Mesendoderm (in vitro differentiated cells): ENCODE data around the gene VASH2. TPM values are rescaled to one million over a fixed set of nuclear protein-coding genes. Genes with fewer than 3 reads are reported as not detected.
"Not testable (repeated sequence)": the region's sequence is repeated elsewhere in the genome, so short reads cannot be mapped to it uniquely, and the experiment has no call there.

Experiments used
- DNase-seq: peaks from one replicate; pipeline ENCODE4 v3.0.0; 2013
- H2AK5ac ChIP-seq: 2 replicates; pipeline ENCODE4 v1.6.1; 2013; ENCODE audit warnings: low read length, inconsistent platforms
- H2BK120ac ChIP-seq: 2 replicates; pipeline ENCODE4 v1.6.1; 2013; ENCODE audit warnings: low read depth, mild to moderate bottlenecking, low read length, moderate library complexity, mixed read lengths
- H2BK15ac ChIP-seq: replicated peaks from 2 replicates; pipeline ENCODE4 v1.6.1; 2013; ENCODE audit warnings: low read depth, mild to moderate bottlenecking, moderate library complexity
- H2BK5ac ChIP-seq: 2 replicates; pipeline ENCODE4 v1.6.1; 2013; ENCODE audit warnings: low read length, inconsistent platforms
- H3K18ac ChIP-seq: 2 replicates; pipeline ENCODE4 v1.6.1; 2013; ENCODE audit warnings: mild to moderate bottlenecking, low read length, mixed read lengths
- H3K23ac ChIP-seq: one replicate; pipeline ENCODE4 v1.6.1; 2013; ENCODE audit warnings: low read length
- H3K27ac ChIP-seq: 2 replicates; pipeline ENCODE4 v1.5.1; 2013; ENCODE audit warnings: low read depth, mild to moderate bottlenecking, inconsistent platforms, low read length, moderate library complexity
- H3K27me3 ChIP-seq: 2 replicates; pipeline ENCODE4 v1.6.1; 2013; ENCODE audit warnings: low read length, control low read depth, mild to moderate bottlenecking, inconsistent platforms; ENCODE audit not compliant: insufficient read depth, poor library complexity
- H3K36me3 ChIP-seq: 2 replicates; pipeline ENCODE4 v1.6.1; 2013; ENCODE audit warnings: low read length, inconsistent platforms; ENCODE audit not compliant: control insufficient read depth, insufficient read depth
- H3K4ac ChIP-seq: one replicate; pipeline ENCODE4 v1.6.1; 2013; ENCODE audit warnings: low read depth, mild to moderate bottlenecking, low read length, moderate library complexity
- H3K4me1 ChIP-seq: 2 replicates; pipeline ENCODE4 v1.6.1; 2013; ENCODE audit warnings: low read depth, low read length, inconsistent platforms; ENCODE audit not compliant: control insufficient read depth
- H3K4me2 ChIP-seq: 2 replicates; pipeline ENCODE4 v1.6.1; 2013; ENCODE audit warnings: low read length
- H3K4me3 ChIP-seq: 2 replicates; pipeline ENCODE4 v1.5.1; 2013; ENCODE audit warnings: mild to moderate bottlenecking, low read length
- H3K56ac ChIP-seq: one replicate; pipeline ENCODE4 v1.6.1; 2013; ENCODE audit warnings: low read length
- H3K79me1 ChIP-seq: 2 replicates; pipeline ENCODE4 v1.6.1; 2013; ENCODE audit warnings: low read length, inconsistent platforms
- H3K79me2 ChIP-seq: 2 replicates; pipeline ENCODE4 v1.6.1; 2013; ENCODE audit warnings: mild to moderate bottlenecking, low read length; ENCODE audit not compliant: control insufficient read depth, insufficient read depth
- H3K9ac ChIP-seq: 2 replicates; pipeline ENCODE4 v1.6.1; 2013; ENCODE audit warnings: low read length, inconsistent platforms
- H4K5ac ChIP-seq: one replicate; pipeline ENCODE4 v1.6.1; 2013; ENCODE audit warnings: low read length
- H4K8ac ChIP-seq: one replicate; pipeline ENCODE4 v1.6.1; 2013; ENCODE audit warnings: low read depth, mild to moderate bottlenecking, control low read depth, low read length, moderate library complexity
- WGBS: extraction: QIAGEN DNeasy Blood & Tissue Kit; methylation state at CpG from one replicate; pipeline ENCODE4 v1.1.7; 2013; ENCODE audit warnings: low lambda C conversion rate, missing lambda C conversion rate; ENCODE audit not compliant: insufficient coverage; ENCODE audit errors: extremely low coverage; 5-methylcytosine and 5-hydroxymethylcytosine counted together
- polyA plus RNA-seq, 2 experiments: library from polyadenylated mRNA; stranded (reverse); fragments of 200-250 nt; gene quantifications; one replicate each; pipeline ENCODE4 v1.2.3, GENCODE V29; 2013

Gene VASH2
- polyA plus RNA-seq (2013, experiment 1 of 2) = 86.1 TPM
- 89.3 TPM for polyA plus RNA-seq (2013, experiment 2 of 2)

DNA sequence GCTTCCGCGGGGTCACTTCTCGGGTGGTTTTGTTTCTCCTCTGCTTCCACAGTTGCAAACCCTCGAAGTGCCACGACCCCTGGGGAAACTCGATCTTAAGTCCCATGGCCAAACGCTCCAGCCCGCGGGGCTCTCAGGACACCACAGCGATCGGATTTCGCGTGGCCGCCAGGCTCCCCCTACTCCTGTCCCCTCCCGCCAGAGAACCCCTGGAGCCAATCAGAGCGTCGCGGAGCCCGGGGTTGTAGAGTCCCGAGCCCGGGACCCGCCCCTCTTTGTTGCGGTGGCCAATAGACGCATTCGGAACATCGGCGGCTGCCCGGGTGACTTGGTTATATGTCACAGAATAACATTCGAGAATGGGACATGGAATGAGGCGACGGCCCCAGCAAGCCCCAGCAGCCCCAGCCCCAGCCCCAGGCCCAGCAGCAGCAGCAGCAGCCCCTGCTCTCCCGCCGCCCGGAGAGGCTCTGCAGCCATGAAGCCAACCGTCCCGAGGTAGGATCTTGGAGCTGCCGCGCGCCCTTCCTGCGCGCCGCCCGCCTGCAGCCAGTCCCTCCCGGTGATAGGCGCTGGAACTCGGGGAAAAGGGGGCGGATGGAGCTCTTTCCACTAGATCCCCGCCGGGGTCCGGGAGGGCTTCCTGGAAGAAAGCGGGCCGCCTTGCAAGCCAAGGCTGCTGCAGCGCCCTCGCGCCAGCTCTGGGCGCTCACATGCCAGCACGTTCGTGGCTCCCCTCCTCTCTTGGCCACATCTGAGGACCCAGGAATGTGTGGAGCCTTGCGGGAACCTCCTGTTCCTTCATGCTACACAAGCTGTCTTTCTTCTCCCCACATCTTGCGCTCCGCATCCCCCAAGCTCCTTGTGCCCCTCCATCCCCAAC, at the start of gene VASH2:
VASH2 (plus strand) TSS at position 299 of the 883 bp plus-strand sequence. CDS start 1,002 bp downstream, outside the sequence.
- H4K8ac ChIP-seq = no peak within 1 kb of the TSS
- H3K36me3 ChIP-seq = peaks cover 2% of the 10 kb centered on the region
- H3K23ac ChIP-seq = no peak within 1 kb of the TSS
- H2BK5ac ChIP-seq = peak within 1 kb of the TSS; percentile 38
- WGBS = no CpG with 5 or more reads among the region's 61 CpGs
- peak within 1 kb of the TSS; percentile 62 for H3K18ac ChIP-seq
- no peak within 1 kb of the TSS for H2AK5ac ChIP-seq
- peak within 1 kb of the TSS; percentile 89 for H3K4me2 ChIP-seq
- H3K27ac ChIP-seq = peak within 1 kb of the TSS; percentile 27
- H3K9ac ChIP-seq = peak within 1 kb of the TSS; percentile 79
- DNase-seq = peak; percentile 95
- no peak within 1 kb of the TSS for H2BK15ac ChIP-seq
- peak within 1 kb of the TSS; percentile 92 for H3K56ac ChIP-seq
- peak within 1 kb of the TSS; percentile 87 for H3K4me3 ChIP-seq
- no peaks in the 10 kb centered on the region for H3K27me3 ChIP-seq
- H3K79me2 ChIP-seq = peaks cover 34% of the 10 kb centered on the region
- H3K4ac ChIP-seq = no peak within 1 kb of the TSS
- no peak within 1 kb of the TSS for H4K5ac ChIP-seq
- no peak within 1 kb of the TSS for H2BK120ac ChIP-seq
- peaks cover 8% of the 10 kb centered on the region for H3K4me1 ChIP-seq
- peaks cover 3% of the 10 kb centered on the region for H3K79me1 ChIP-seq

DNA sequence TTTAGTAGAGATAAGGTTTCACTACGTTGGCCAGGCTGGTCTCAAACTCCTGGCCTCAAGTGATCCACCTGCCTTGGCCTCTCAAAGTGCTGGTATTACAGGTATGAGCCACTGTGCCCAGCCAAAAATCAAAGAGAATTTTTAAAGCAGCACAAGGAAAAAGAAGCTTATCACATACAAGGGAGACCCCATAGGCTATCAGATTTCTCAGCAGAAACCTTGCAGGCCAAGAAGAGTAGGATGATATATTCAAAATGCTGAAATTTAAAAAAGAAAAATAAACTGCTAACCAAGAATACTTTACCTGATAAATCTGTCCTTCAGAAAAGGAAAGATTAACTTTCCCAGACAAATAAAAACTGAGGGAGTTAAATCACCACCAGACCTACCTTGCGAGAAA, 49.1 kb upstream of the VASH2 start:
- Histone ChIP-seq H3K36me3 (peaks cover 4% of the 10 kb centered on the region), H4K5ac (no peak overlapping the region), H3K27ac (no peak overlapping the region), H3K4ac (no peak overlapping the region), H2BK120ac (no peak overlapping the region), H2BK15ac (no peak overlapping the region), H3K23ac (no peak overlapping the region), H2AK5ac (no peak overlapping the region), H3K4me3 (no peak overlapping the region), H3K4me1 (peaks cover 2% of the 10 kb centered on the region), H4K8ac (no peak overlapping the region), H3K9ac (no peak overlapping the region), H2BK5ac (no peak overlapping the region), H3K79me1 (no peaks in the 10 kb centered on the region), H3K56ac (no peak overlapping the region), H3K79me2 (peaks cover 20% of the 10 kb centered on the region), H3K27me3 (no peaks in the 10 kb centered on the region), H3K4me2 (no peak overlapping the region), H3K18ac (no peak overlapping the region)
- WGBS = no CpG with 5 or more reads among the region's 2 CpGs
- DNase-seq = no peak

DNA sequence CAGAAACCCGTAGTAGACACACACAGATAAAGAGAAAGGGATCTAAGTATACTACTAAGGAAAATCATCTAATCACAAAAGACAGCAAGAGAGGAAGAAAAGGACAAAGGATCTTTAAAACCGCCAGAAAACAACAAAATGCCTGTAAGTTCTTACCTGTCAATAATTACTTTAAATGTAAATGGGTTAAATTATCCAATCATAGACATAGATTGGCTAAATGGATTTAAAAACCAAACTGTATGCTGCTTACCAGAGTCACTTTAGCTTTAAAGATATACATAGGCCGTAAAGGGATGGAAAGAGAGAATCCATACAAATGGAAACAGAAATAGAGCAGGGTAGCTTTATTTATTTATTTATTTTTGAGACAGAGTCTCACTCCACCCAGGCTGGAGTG, 48.3 kb upstream of the VASH2 start:
- H2BK5ac ChIP-seq = no peak overlapping the region
- no peak overlapping the region for H4K8ac ChIP-seq
- no peak overlapping the region for H4K5ac ChIP-seq
- H3K56ac ChIP-seq = no peak overlapping the region
- no CpG with 5 or more reads among the region's 3 CpGs for WGBS
- no peak overlapping the region for H2AK5ac ChIP-seq
- H3K79me1 ChIP-seq = no peaks in the 10 kb centered on the region
- H3K4me2 ChIP-seq = no peak overlapping the region
- H2BK15ac ChIP-seq = no peak overlapping the region
- H3K27me3 ChIP-seq = no peaks in the 10 kb centered on the region
- peaks cover 4% of the 10 kb centered on the region for H3K36me3 ChIP-seq
- peaks cover 24% of the 10 kb centered on the region for H3K79me2 ChIP-seq
- DNase-seq = no peak
- no peak overlapping the region for H3K4ac ChIP-seq
- no peak overlapping the region for H3K23ac ChIP-seq
- H3K9ac ChIP-seq = no peak overlapping the region
- H3K4me3 ChIP-seq = no peak overlapping the region
- H3K4me1 ChIP-seq = peaks cover 2% of the 10 kb centered on the region
- H2BK120ac ChIP-seq = no peak overlapping the region
- H3K27ac ChIP-seq = no peak overlapping the region
- H3K18ac ChIP-seq = no peak overlapping the region

DNA sequence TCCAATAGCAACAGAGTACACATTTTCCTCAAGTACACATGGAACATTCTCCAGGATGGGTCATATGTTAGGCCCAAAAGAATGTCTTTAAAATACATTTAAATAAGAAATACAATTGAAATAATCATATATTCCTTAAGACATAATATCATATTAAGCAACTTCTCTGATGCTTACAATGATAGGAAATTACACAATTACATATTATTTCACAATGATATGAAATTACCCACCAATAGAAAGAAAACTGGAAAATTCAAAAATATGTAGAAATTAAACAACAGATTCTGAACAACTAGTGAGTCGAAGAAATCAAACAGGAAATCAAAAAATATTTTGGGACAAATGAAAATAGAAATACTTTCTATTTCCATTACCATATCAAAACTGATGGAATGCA, 46.7 kb upstream of the VASH2 start:
- no peak overlapping the region for H3K4ac ChIP-seq
- peaks cover 29% of the 10 kb centered on the region for H3K79me2 ChIP-seq
- H3K18ac ChIP-seq = no peak overlapping the region
- H4K8ac ChIP-seq = no peak overlapping the region
- no peak overlapping the region for H3K27ac ChIP-seq
- peaks cover 11% of the 10 kb centered on the region for H3K4me1 ChIP-seq
- no CpG with 5 or more reads among the region's 1 CpG for WGBS
- no peak overlapping the region for H3K4me2 ChIP-seq
- no peak for DNase-seq
- no peak overlapping the region for H2BK120ac ChIP-seq
- H3K9ac ChIP-seq = no peak overlapping the region
- no peak overlapping the region for H3K23ac ChIP-seq
- no peak overlapping the region for H3K56ac ChIP-seq
- no peak overlapping the region for H2BK5ac ChIP-seq
- H2AK5ac ChIP-seq = no peak overlapping the region
- H4K5ac ChIP-seq = no peak overlapping the region
- H3K36me3 ChIP-seq = peaks cover 4% of the 10 kb centered on the region
- H3K4me3 ChIP-seq = no peak overlapping the region
- H2BK15ac ChIP-seq = no peak overlapping the region
- H3K27me3 ChIP-seq = no peaks in the 10 kb centered on the region
- no peaks in the 10 kb centered on the region for H3K79me1 ChIP-seq

DNA sequence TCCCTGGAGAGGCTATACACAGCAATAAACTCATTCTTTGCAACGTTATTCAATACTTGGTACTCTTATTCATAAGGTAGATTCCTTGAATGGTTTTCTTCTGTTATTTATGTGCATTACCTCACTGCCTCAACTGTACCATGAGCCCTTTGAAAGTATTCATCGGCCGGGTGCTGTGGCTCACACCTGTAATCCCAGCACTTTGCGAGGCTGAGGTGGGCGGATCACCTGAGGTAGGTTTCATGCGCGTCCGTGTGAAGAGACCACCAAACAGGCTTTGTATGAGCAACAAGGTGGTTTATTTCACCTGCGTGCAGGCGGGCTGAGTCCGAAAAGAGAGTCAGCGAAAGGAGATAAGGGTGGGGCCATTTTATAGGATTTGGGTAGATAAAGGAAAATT, 42.3 kb upstream of the VASH2 start:
- H3K79me2 ChIP-seq = peaks cover 23% of the 10 kb centered on the region
- H3K4me2 ChIP-seq, H3K27me3 ChIP-seq, H4K5ac ChIP-seq, H3K36me3 ChIP-seq, H3K4me3 ChIP-seq, H3K23ac ChIP-seq, H3K79me1 ChIP-seq: not testable (repeated sequence)
- peaks cover 11% of the 10 kb centered on the region for H3K4me1 ChIP-seq
- H3K27ac ChIP-seq = peak overlapping the region; percentile 81
- H2BK15ac ChIP-seq = peak overlapping the region; percentile 85
- peak overlapping the region; percentile 95 for H3K18ac ChIP-seq
- H2BK120ac ChIP-seq = peak overlapping the region; percentile 96
- no CpG with 5 or more reads among the region's 12 CpGs for WGBS
- H4K8ac ChIP-seq = peak overlapping the region; percentile 99
- peak overlapping the region; percentile 92 for H2BK5ac ChIP-seq
- peak overlapping the region; percentile 62 for H2AK5ac ChIP-seq
- DNase-seq = peak; percentile 49
- peak overlapping the region; percentile 98 for H3K4ac ChIP-seq
- H3K9ac ChIP-seq = peak overlapping the region; percentile 57
- peak overlapping the region; percentile 85 for H3K56ac ChIP-seq
